ENCODE measurements around the gene SLC10A1. TPM values are rescaled to one million over a fixed set of nuclear protein-coding genes. Genes with fewer than 3 reads are reported as not detected.
"Not testable (repeated sequence)": the region's sequence is repeated elsewhere in the genome, so short reads cannot be mapped to it uniquely, and the experiment has no call there.

Gene SLC10A1
- polyA plus RNA-seq, 6 donors from 2014 or later: 0.12 to 0.23 (median 0.16) TPM; not detected in 3

DNA sequence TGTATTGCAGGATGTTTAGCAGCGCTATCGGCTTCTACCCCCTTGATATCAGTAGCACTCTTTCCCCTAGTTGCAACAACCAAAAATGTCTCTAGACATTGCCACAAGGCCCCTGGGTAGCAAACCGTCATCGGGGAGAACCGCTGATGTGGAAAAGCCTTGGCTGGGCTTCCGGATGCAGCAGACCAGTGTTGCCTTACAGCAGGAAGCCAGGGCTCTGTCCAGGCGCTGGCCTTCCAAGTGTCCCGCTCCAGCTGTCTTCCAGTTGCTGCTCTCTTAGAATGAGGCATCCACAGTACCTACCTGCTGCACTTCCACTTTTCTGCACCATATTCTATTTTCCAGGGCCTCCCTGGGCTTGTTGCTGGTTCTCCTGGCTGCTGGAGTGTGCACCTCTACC, 22.6 kb upstream of the SLC10A1 start:
- H3K9me3 Mint-ChIP-seq: no peaks in the 10 kb centered on the region
- DNase-seq (no peak), ATAC-seq (ENCODE audit: low read depth in 2 of 2) (no peak)
- H3K27me3 Mint-ChIP-seq: peaks cover 10 to 25% (median 15%) of the 10 kb centered on the region in 3 donors
- no peak overlapping the region for H3K27ac Mint-ChIP-seq
- H3K36me3 Mint-ChIP-seq: no peaks in the 10 kb centered on the region
- H3K4me1 Mint-ChIP-seq: peaks cover 4 to 10% (median 6%) of the 10 kb centered on the region in 3 donors
- H3K4me3 Mint-ChIP-seq: no peak overlapping the region

DNA sequence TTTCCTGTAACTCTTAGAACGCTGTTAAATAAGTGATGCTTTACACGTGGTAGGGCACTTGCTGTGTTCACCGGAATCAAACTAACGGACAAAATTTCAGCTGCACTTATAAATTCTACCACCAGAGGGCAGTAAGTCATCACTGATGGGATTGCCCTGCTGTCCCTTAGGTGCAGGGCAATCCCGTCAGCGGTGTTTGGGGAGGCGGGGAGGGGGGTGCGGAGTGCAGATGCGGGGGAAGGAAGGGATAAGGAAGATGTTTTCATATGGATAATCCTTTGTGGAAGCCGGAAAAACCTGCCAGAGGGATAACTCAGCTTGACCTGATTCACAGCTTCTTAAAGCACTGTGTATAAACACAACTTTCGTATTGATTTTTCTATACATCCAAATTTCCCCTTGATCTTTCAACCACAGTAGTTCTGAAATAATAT, 21.7 kb upstream of the SLC10A1 start:
- DNase-seq (peak; percentile 50), ATAC-seq (ENCODE audit: low read depth in 2 of 2) (peak; percentile 63 to 73)
- Mint-ChIP-seq H3K27me3 (peaks cover 10 to 24% (median 15%) of the 10 kb centered on the region in 3 donors), H3K4me3 (no peak overlapping the region), H3K27ac (no peak overlapping the region), H3K9me3 (no peaks in the 10 kb centered on the region), H3K4me1 (peaks cover 4 to 10% (median 6%) of the 10 kb centered on the region in 3 donors), H3K36me3 (no peaks in the 10 kb centered on the region)

DNA sequence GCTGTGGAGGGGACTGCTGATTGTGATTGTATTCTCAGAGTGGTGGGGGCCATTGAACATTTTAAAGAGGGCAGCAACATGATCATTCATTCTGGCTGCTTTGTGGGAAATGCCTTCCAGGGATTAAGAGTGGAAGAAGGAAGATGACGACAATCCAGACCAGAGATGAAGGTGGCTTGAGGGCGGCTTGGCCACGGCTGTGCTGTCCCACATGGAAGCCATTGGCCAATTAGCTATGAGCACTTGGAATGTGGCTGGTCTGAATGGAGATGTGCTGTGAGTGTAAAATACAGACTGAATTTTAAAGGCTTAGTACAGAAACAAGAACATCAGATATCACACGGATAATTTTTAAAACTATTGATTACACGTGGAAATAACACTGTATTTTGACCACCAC, 19.2 kb upstream of the SLC10A1 start:
- H3K4me3 Mint-ChIP-seq: no peak overlapping the region
- H3K27me3 Mint-ChIP-seq: peaks cover 0 to 10% (median 0%) of the 10 kb centered on the region in 3 donors
- DNase-seq (no peak), ATAC-seq (ENCODE audit: low read depth in 2 of 2) (no peak)
- no peaks in the 10 kb centered on the region for H3K36me3 Mint-ChIP-seq
- H3K27ac Mint-ChIP-seq: no peak overlapping the region
- no peaks in the 10 kb centered on the region for H3K9me3 Mint-ChIP-seq
- H3K4me1 Mint-ChIP-seq: peaks cover 4 to 10% (median 6%) of the 10 kb centered on the region in 3 donors

- DNase-seq (no peak), ATAC-seq (ENCODE audit: low read depth in 2 of 2) (no peak)
- no peak overlapping the region for H3K27ac Mint-ChIP-seq
- peaks cover 4 to 10% (median 6%) of the 10 kb centered on the region in 3 donors for H3K4me1 Mint-ChIP-seq
- H3K9me3 Mint-ChIP-seq: no peaks in the 10 kb centered on the region
- H3K4me3 Mint-ChIP-seq: no peak overlapping the region
- H3K27me3 Mint-ChIP-seq: peaks cover 0 to 4% (median 0%) of the 10 kb centered on the region in 3 donors
- no peaks in the 10 kb centered on the region for H3K36me3 Mint-ChIP-seq
These were observed 18.5 kb upstream of the SLC10A1 start for GRCh38 chr14:69815556-69815955.

DNA sequence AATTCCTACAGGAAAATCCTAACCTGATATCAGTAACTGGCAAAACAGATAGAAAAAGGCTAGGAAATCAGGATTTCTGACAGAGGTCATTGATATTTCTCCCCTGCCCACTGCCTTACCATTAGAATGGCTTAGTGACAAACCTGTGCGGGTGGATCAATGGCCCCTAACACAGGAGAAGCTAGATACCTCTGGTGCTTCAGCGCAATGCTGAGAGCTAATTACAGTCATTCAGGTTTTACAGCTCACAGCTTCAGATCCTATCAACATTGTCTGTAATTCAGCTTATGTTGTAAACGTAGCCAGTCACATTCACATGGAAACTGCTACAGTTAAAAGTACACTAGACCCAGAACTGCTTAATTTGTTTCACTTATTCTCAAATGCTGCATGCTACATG, 17.4 kb upstream of the SLC10A1 start:
- no peaks in the 10 kb centered on the region for H3K9me3 Mint-ChIP-seq
- no peak overlapping the region for H3K27ac Mint-ChIP-seq
- no peak overlapping the region for H3K4me3 Mint-ChIP-seq
- peaks cover 4 to 9% (median 6%) of the 10 kb centered on the region in 3 donors for H3K4me1 Mint-ChIP-seq
- no peak for ATAC-seq (ENCODE audit: low read depth in 2 of 2)
- no peaks in the 10 kb centered on the region for H3K36me3 Mint-ChIP-seq
- peaks cover 0 to 4% (median 0%) of the 10 kb centered on the region in 3 donors for H3K27me3 Mint-ChIP-seq
- no peak for DNase-seq

- not testable (repeated sequence) for H3K9me3 Mint-ChIP-seq; H3K27me3 Mint-ChIP-seq; H3K4me3 Mint-ChIP-seq; H3K27ac Mint-ChIP-seq; ATAC-seq (ENCODE audit: low read depth in 2 of 2); H3K4me1 Mint-ChIP-seq; H3K36me3 Mint-ChIP-seq; DNase-seq
These were observed 16.3 kb upstream of the SLC10A1 start for GRCh38 chr14:69813346-69813745.

- DNase-seq (no peak), ATAC-seq (ENCODE audit: low read depth in 2 of 2) (no peak)
- Mint-ChIP-seq H3K4me1 (no peaks in the 10 kb centered on the region), H3K4me3 (no peak overlapping the region), H3K9me3 (no peaks in the 10 kb centered on the region), H3K36me3 (no peaks in the 10 kb centered on the region), H3K27ac (no peak overlapping the region), H3K27me3 (no peaks in the 10 kb centered on the region)
These were observed 15.7 kb upstream of the SLC10A1 start for GRCh38 chr14:69812711-69813110.

GRCh38 chr14:69811868-69812252, 14.8 kb upstream of the SLC10A1 start:
- no peak overlapping the region for H3K27ac Mint-ChIP-seq
- ATAC-seq (ENCODE audit: low read depth in 2 of 2): no peak
- no peaks in the 10 kb centered on the region for H3K36me3 Mint-ChIP-seq
- DNase-seq: no peak
- H3K4me3 Mint-ChIP-seq: no peak overlapping the region
- no peaks in the 10 kb centered on the region for H3K9me3 Mint-ChIP-seq
- no peaks in the 10 kb centered on the region for H3K27me3 Mint-ChIP-seq
- no peaks in the 10 kb centered on the region for H3K4me1 Mint-ChIP-seq

DNA sequence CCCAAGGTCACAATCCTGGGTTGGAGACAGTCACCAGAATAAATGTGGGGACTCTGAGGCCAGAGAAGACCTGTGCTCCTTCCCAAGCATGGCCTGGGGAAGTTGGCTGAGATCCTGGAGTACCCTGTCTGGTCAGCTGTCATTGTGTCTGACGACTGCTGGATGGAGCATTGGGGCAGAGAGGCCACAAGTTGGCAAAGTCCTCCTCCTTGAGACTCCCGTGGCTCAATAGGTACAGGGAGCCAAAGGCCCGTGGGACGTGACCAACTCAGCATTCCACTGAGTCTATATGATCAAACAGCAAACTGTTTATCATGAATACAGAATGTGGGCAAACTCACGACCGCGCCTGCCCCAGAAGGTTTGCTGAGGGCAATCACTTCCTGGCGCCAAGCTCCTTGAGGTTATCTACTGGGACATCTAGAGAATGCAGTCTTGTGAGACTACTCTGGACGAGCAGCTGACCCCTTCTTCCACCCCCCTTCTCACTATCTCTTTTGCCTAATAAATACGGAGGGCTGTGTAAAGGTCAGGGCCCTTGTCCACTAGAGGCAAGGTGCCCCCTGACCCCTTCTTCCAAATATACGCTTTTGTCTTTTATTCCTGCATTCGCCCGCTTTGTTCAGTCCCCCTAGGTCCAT, 14.3 kb upstream of the SLC10A1 start:
- H3K27ac Mint-ChIP-seq: no peak overlapping the region
- no peaks in the 10 kb centered on the region for H3K27me3 Mint-ChIP-seq
- no peak for ATAC-seq (ENCODE audit: low read depth in 2 of 2)
- H3K4me3 Mint-ChIP-seq: no peak overlapping the region
- H3K9me3 Mint-ChIP-seq: no peaks in the 10 kb centered on the region
- no peaks in the 10 kb centered on the region for H3K4me1 Mint-ChIP-seq
- no peaks in the 10 kb centered on the region for H3K36me3 Mint-ChIP-seq
- no peak for DNase-seq

- Mint-ChIP-seq H3K27me3 (no peaks in the 10 kb centered on the region), H3K4me1 (no peaks in the 10 kb centered on the region), H3K9me3 (peaks cover 0 to 2% (median 0%) of the 10 kb centered on the region in 7 donors), H3K4me3 (no peak overlapping the region), H3K27ac (no peak overlapping the region), H3K36me3 (no peaks in the 10 kb centered on the region)
- DNase-seq: no peak
- ATAC-seq (ENCODE audit: low read depth in 2 of 2): no peak
These were observed 12.1 kb upstream of the SLC10A1 start for GRCh38 chr14:69808919-69809808.

DNA sequence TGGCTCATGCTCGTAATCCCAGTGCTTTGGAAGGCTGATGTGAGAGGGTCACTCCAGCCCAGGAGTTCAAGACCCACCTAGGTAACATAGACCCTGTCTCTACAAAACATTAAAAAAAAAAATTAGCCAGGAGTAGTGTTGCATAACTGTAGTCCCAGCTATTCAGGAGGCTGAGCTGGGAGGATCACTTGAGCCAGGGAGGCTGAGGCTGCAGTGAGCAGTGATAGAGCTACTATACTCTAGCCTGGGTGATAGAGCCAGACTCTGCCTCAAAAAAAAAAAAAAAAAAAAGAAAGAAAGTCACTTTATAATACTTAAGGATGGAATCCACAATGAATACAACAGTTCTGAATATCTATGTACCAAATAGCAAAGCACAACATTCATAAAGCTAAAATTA, 10.2 kb upstream of the SLC10A1 start:
- Mint-ChIP-seq H3K9me3 (peaks cover 0 to 2% (median 0%) of the 10 kb centered on the region in 7 donors), H3K36me3 (no peaks in the 10 kb centered on the region), H3K4me3 (no peak overlapping the region), H3K27me3 (peaks cover 0 to 5% (median 0%) of the 10 kb centered on the region in 3 donors), H3K27ac (no peak overlapping the region), H3K4me1 (no peaks in the 10 kb centered on the region)
- DNase-seq (no peak), ATAC-seq (ENCODE audit: low read depth in 2 of 2) (no peak)

DNA sequence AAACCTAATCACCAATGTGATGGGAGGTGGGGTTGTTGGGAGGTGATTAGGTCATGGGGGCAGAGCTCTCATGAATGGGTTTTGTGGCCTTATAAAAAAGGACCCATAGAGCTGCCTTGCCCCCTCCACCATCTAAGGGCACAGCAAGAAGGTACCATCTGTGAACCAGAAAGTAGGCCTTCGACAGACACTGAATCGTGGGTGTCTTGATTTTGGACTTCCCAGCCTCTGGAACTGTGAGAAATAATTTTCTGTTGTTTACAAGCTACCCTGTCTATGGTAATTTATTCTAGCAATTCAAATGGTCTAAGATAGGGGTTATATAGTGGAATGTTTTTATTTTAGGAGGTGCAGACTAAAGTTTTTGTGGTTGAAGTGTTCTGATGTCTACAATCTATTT, 7.9 kb upstream of the SLC10A1 start:
- no peak for DNase-seq
- ATAC-seq (ENCODE audit: low read depth in 2 of 2): no peak
- H3K9me3 Mint-ChIP-seq: peaks cover 0 to 6% (median 0%) of the 10 kb centered on the region in 7 donors
- no peak overlapping the region for H3K4me3 Mint-ChIP-seq
- H3K27me3 Mint-ChIP-seq: peaks cover 5 to 20% (median 5%) of the 10 kb centered on the region in 3 donors
- H3K36me3 Mint-ChIP-seq: peaks cover 6 to 12% of the 10 kb centered on the region in 2 donors
- no peak overlapping the region for H3K27ac Mint-ChIP-seq
- no peaks in the 10 kb centered on the region for H3K4me1 Mint-ChIP-seq

- Mint-ChIP-seq H3K9me3 (peaks cover 0 to 6% (median 0%) of the 10 kb centered on the region in 7 donors), H3K4me1 (no peaks in the 10 kb centered on the region), H3K27ac (no peak overlapping the region), H3K4me3 (no peak overlapping the region), H3K27me3 (peaks cover 5 to 31% (median 5%) of the 10 kb centered on the region in 3 donors), H3K36me3 (peaks cover 6 to 12% of the 10 kb centered on the region in 2 donors)
- DNase-seq: no peak
- ATAC-seq (ENCODE audit: low read depth in 2 of 2): no peak
These were observed 6.7 kb upstream of the SLC10A1 start for GRCh38 chr14:69803753-69804152.

DNA sequence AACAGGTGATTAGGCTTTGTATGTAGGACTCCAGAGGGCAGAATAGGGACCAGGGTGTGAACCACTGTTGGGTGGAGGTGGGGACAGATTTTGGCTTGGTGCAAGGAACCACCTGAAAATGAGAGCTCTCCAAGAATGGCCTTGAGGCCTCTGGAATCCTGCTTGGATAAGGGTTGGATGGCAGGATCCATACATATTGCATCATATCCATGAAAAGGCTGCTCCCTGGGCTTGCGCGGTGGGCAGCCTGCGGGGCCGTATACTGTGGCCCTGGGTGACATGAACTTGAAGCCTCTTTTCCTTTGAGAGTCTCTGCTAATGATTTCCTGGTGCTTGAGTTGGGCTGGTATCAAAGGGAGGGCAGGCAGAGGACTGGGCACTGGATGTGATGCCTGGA, 1.3 kb upstream of the SLC10A1 start:
- no peak overlapping the region for H3K27ac Mint-ChIP-seq
- no peak for ATAC-seq (ENCODE audit: low read depth in 2 of 2)
- H3K36me3 Mint-ChIP-seq: peaks cover 6 to 19% of the 10 kb centered on the region in 2 donors
- peaks cover 5 to 54% (median 20%) of the 10 kb centered on the region in 3 donors for H3K27me3 Mint-ChIP-seq
- DNase-seq: no peak
- no peaks in the 10 kb centered on the region for H3K4me1 Mint-ChIP-seq
- peaks cover 0 to 6% (median 0%) of the 10 kb centered on the region in 7 donors for H3K9me3 Mint-ChIP-seq
- H3K4me3 Mint-ChIP-seq: no peak overlapping the region
